Right cardiac atrium (tissue), 5 donors: ENCODE measurements around the gene RAP2A. TPM values are rescaled to one million over a fixed set of nuclear protein-coding genes. Genes with fewer than 3 reads are reported as not detected.

ENCODE experiments used
- ATAC-seq, 2 donors: fragments of 200-7000 bp; cut with Tn5 transposase; one replicate each; pipeline versions ENCODE4 v1.8.0 to v1.9.1; 2020; ENCODE audit warnings: moderate library complexity in 2 of 2, mild to moderate bottlenecking in 1 of 2
- DNase-seq, 3 donors: peaks; one replicate each; pipeline ENCODE4 v3.0.0-alpha.2; 2020
- H3K27ac ChIP-seq: one replicate; pipeline ENCODE4 v1.5.1; 2013; ENCODE audit warnings: mild to moderate bottlenecking, low read length, control low read depth, moderate library complexity
- H3K27me3 ChIP-seq: one replicate; pipeline ENCODE4 v1.6.1; 2013; ENCODE audit not compliant: control insufficient read depth, insufficient read depth
- H3K4me1 ChIP-seq: one replicate; pipeline ENCODE4 v1.6.1; 2013; ENCODE audit warnings: low read length; ENCODE audit not compliant: control insufficient read depth, insufficient read depth
- H3K4me3 ChIP-seq: one replicate; pipeline ENCODE4 v1.5.1; 2013; ENCODE audit warnings: low read length, control low read depth
- H3K9me3 ChIP-seq: one replicate; pipeline ENCODE4 v1.6.1; 2013; ENCODE audit warnings: low read length; ENCODE audit not compliant: control insufficient read depth
- WGBS: extraction: QIAGEN DNeasy Blood & Tissue Kit; methylation state at CpG from one replicate; pipeline ENCODE4 v1.1.7; 2013; 5-methylcytosine and 5-hydroxymethylcytosine counted together
- intact Hi-C, 4 donors: fragments of 100-400 bp; cut with DNase I; formaldehyde crosslinking; loops; one replicate each; pipeline versions ENCODE4 v1.11.0 to v1.14.0; 2022 to 2023
- polyA plus RNA-seq: library from polyadenylated mRNA; stranded (reverse); fragments of 200-250 nt; gene quantifications from one replicate; pipeline ENCODE4 v1.2.3, GENCODE V29; 2013
- total RNA-seq, 4 donors: library from RNA; stranded (reverse); fragmentation: NEBNext Ultra II Directional; extraction: Animal tissue kit (Norgen Biotek cat#: 25700); gene quantifications; one replicate each; pipeline ENCODE4 v1.2.1, GENCODE V29; 2021
- donor health status: healthy with polysubstance abuse.
- donor health status: DM: no; HTN: yes; CAD: no.
- donor health status: DM: no; HTN: no; CAD: no.
- donor health status: DM: no; HTN: yes; CAD: no; lungs with severe emphysema.
- donor health status: DM: yes; HTN: yes; CAD: no.

RAP2A gene
- total and polyA plus RNA-seq, 5 donors, result 6.4 to 19.6 (median 16.1) TPM

DNA sequence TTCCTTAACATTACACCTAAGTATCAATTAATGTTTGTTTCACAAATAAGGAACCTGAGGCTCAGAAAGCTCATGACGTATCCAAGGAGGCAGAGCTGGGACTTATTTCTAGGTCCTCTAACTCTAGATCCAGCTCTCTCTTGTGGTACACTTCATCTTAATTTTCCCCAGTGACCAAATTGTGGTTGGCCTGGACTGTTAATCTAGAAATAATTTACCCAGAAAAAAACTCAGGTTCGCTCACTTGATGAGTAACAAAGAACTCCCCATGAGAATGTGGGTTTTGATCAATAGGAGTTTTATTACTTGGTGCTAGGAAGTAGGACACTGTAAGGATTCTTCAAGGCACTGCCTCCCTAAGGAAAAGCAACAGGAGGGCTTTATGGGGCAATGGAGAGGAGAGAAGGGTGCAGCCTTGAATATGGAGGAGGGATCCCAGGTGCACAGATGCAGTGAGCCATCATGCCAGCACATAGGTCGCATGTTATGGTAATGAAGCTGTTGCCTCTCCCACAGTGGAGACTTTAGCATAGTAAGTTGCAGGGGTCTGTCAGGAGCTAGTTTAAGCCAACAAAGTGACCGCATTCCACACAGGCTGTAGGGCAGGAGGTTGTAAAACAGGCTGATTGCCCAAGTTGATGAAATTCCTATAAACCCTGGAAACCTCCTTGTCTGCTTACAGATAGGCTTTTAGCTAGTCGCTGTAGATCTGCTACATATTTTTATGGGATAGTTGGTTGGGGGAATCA is 14.7 kb downstream of the RAP2A start:
- Histone ChIP-seq H3K27me3 (no peaks in the 10 kb centered on the region), H3K9me3 (no peaks in the 10 kb centered on the region), H3K4me3 (no peak overlapping the region), H3K27ac (no peak overlapping the region), H3K4me1 (no peaks in the 10 kb centered on the region)
- 87% methylated on average over 5 of the region's 5 CpGs for WGBS
- intact Hi-C loops, result no loop called here
- no peak for DNase-seq
- ATAC-seq, result no peak

DNA sequence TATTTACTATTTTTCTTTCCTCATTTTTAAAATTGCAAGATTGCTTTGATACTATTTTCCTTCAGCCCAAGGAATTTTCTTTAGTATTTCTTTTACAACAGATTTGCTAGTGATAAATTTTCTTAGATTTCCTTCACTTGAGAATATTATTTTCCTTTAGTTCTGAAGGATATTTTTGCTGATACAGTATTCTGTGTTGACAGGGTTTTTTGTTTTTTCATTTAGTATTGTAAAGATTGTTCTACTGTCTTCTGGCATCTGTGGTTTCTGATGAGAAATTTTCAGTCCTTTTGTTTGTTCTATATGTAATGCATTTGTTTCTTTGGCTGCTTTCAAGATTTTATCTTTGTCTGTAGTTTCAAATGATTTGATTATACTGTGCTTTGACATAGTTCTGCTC is 20.7 kb downstream of the RAP2A start:
- intact Hi-C loops, result no loop called here
- no peak for ATAC-seq
- Histone ChIP-seq H3K4me1 (peaks cover 3% of the 10 kb centered on the region), H3K27me3 (no peaks in the 10 kb centered on the region), H3K4me3 (no peak overlapping the region), H3K27ac (no peak overlapping the region), H3K9me3 (no peaks in the 10 kb centered on the region)
- no peak for DNase-seq

DNA sequence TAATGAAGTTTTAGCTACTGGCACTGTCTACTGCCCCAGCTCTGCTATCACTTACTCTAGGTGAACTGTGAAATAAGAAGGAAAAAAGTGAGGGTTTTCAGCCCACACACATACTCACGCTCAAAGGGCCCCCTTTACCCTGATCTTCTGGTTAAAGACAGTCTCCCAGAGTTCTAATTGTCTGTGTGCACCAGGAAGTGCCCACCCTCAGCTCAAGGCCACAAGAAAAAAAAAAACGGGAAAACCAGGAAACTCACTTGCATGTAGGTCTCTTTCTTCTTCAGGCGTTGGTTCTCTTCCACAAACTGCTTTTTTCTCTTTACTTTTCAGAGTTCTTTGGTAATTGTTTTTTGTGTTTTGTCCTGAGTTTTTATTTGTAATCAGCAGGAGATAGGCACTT is 22.1 kb downstream of the RAP2A start:
- 68% methylated on average over 3 of the region's 3 CpGs for WGBS
- no peak for ATAC-seq

DNA sequence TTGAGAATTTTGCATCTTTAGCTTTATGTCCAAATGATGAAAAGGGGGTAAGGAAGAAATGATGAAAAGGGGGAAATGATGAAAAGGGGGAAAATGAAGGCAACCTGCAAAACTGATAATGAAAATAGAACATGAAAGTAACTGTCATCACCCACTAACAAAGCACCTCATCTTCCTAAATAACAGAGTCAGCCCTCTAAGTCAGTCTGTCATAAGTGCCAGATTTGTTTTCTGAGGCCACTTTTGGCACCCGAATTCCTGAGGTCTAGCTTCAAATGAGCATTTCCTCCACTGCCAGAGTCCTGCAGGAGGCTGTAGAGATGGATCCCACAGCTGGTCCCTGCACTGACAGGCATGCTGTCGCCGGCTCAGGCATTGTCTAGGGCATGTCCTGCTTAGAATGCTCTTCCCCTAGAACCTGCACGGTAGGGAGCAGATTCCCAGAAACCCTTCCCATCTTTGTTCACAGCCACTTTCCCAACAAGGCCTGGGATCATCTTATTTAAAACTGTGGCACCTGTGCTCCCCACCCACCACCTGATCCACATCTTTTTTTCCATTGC is 25.3 kb downstream of the RAP2A start:
- DNase-seq, result no peak
- Histone ChIP-seq H3K9me3 (no peaks in the 10 kb centered on the region), H3K4me1 (peaks cover 10% of the 10 kb centered on the region), H3K27me3 (no peaks in the 10 kb centered on the region), H3K4me3 (no peak overlapping the region), H3K27ac (no peak overlapping the region)
- 50% methylated on average over 4 of the region's 4 CpGs for WGBS
- intact Hi-C loops, result no loop called here
- no peak for ATAC-seq

More for the DNA sequence above, 22.1 kb downstream of the RAP2A start:
- Histone ChIP-seq H3K4me3 (no peak overlapping the region), H3K27ac (no peak overlapping the region), H3K27me3 (no peaks in the 10 kb centered on the region), H3K4me1 (peaks cover 10% of the 10 kb centered on the region), H3K9me3 (no peaks in the 10 kb centered on the region)
- no peak for DNase-seq
- intact Hi-C loops, result no loop called here

DNA sequence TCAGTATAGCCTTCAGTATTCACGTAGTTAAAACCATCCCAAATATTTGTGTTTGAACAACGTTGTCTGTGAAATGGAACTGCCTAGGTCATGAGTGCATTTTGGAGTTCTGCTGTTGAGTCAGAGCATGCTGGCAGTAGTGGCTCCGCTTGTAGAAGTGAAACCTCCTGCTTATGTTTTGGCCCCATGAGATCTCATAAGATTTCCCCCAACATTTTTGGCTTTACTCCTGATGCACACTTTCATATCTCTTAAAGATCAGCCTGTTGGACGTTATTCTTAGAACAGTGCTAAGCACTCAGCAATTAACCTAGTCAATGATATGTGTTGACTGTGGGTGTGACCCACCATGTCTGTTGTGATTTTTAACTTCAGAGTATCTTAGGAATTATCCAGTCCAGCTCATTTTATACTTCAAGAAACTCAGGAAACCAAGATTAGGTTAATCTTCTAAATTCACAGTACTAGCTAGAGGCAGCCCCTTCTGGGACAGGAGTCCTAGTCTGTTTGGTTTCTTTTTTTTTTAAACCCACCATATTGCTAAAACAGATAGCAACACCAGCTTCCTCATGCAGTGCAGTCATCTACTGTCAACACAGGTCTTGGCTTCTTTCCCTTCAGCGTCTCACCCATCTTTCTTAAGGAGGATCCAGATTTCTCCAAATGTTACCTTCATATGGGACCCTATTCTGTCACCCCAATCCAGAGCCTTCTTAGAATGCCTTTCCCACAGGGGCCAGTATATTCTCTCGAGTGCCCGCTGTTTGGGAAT is 26.2 kb downstream of the RAP2A start:
- ATAC-seq, result peak; percentile 59 to 67
- 44% methylated on average over 7 of the region's 7 CpGs for WGBS
- intact Hi-C loops, result no loop called here

DNA sequence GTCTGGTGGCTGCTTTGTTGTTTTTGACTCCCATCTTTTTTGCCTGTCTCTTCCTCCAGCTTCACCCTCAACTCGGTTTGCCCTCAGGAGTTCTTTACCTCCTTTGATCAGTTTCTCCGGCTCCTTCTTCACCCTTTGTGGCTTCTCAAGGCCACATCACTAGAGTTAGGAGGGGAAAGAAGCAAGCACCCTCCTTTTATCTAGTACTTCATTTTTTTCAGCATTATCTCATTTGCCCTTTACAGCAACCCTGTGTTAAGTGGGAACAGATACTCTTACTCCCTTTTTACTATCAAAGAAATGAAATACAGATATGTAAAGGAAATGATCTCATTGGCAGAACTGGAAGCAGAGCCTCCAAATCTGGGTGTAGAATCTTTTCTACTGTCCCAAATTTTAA is 26.9 kb downstream of the RAP2A start:
- no peak overlapping the region for H3K27ac ChIP-seq

More for the DNA sequence above, 26.2 kb downstream of the RAP2A start:
- H3K4me1 ChIP-seq, result peaks cover 10% of the 10 kb centered on the region
- DNase-seq, result peak in 1 of 3 donors; percentile 40
- no peaks in the 10 kb centered on the region for H3K9me3 ChIP-seq
- H3K27me3 ChIP-seq, result no peaks in the 10 kb centered on the region
- no peak overlapping the region for H3K27ac ChIP-seq
- no peak overlapping the region for H3K4me3 ChIP-seq

DNA sequence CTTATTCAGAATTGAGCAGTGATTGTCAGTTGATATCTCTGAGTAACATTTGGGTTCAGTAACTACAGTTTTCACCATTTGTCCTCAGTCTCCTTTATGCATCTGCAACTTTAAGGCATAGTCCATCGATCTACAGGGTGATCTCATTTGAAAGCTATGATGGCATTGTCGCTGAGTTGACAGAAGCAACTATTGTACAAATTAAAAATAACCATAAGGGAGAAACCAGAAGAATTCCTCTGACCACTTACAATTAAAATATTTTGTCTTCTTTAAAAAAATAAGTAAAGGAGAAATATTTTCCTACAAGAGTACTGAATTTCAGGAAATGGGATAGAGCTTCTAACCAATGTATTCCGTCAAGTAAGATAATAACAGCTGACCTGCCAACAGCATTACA is 30.6 kb downstream of the RAP2A start:
- H3K27ac ChIP-seq, result no peak overlapping the region
- H3K4me3 ChIP-seq, result no peak overlapping the region
- no peaks in the 10 kb centered on the region for H3K9me3 ChIP-seq
- 41% methylated on average over 3 of the region's 3 CpGs for WGBS
- no peak for ATAC-seq
- intact Hi-C loops, result no loop called here
- peaks cover 8% of the 10 kb centered on the region for H3K4me1 ChIP-seq
- H3K27me3 ChIP-seq, result no peaks in the 10 kb centered on the region
- DNase-seq, result no peak

More for the DNA sequence above, 26.9 kb downstream of the RAP2A start:
- Histone ChIP-seq H3K4me3 (no peak overlapping the region), H3K27me3 (no peaks in the 10 kb centered on the region), H3K4me1 (peaks cover 10% of the 10 kb centered on the region), H3K9me3 (no peaks in the 10 kb centered on the region)
- ATAC-seq (no peak), DNase-seq (no peak)
- 69% methylated on average over 2 of the region's 2 CpGs for WGBS
- intact Hi-C loops, result no loop called here

DNA sequence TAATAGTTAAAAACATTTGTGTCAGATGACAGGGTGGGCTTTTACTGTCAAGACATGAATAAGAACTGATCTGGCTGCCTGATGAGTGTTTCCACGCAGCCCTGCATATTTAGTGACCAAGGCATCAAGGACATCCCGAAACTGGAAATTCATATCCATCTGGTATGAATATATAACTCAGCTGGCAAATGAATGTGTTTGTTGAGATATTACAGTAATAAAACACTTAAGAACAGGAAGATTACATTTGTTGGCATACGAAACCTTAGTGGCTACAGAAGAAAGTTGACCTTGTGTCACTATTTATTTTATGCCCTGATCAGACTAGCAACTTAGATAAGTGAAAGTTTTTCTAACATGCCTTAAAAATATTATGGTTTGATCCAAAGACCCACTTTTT is 32.8 kb downstream of the RAP2A start:
- no peak overlapping the region for H3K4me3 ChIP-seq
- peaks cover 2% of the 10 kb centered on the region for H3K4me1 ChIP-seq
- intact Hi-C loops, result no loop called here
- no peaks in the 10 kb centered on the region for H3K9me3 ChIP-seq
- DNase-seq (no peak), ATAC-seq (no peak)
- no peaks in the 10 kb centered on the region for H3K27me3 ChIP-seq
- no peak overlapping the region for H3K27ac ChIP-seq
- 61% methylated on average over 3 of the region's 3 CpGs for WGBS

DNA sequence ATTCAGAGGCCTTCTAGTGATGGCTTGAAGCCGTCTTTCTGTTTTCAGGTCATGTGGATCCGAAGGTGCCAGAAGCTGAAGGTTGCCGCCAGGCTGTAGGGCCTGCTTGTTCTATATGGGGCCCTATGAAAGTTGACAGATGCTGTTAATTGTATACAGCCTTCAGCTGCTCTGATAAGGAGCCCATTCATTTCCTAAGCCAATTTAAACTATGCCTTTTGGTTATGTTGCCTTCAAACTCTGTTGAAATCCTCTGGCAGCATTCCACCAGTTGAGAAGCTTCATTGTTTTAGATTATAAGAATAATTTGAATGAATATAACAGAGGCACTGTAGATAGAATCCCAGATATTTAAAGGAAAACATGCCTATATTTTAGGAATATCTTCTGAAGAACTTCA is 34.4 kb downstream of the RAP2A start:
- H3K27me3 ChIP-seq, result no peaks in the 10 kb centered on the region
- DNase-seq (peak in 1 of 3 donors; percentile 10), ATAC-seq (peak in 1 of 2 donors; percentile 54)
- H3K4me1 ChIP-seq, result peaks cover 2% of the 10 kb centered on the region
- 71% methylated on average over 3 of the region's 3 CpGs for WGBS
- H3K27ac ChIP-seq, result no peak overlapping the region
- intact Hi-C loops, result no loop called here
- H3K9me3 ChIP-seq, result no peaks in the 10 kb centered on the region
- H3K4me3 ChIP-seq, result no peak overlapping the region

DNA sequence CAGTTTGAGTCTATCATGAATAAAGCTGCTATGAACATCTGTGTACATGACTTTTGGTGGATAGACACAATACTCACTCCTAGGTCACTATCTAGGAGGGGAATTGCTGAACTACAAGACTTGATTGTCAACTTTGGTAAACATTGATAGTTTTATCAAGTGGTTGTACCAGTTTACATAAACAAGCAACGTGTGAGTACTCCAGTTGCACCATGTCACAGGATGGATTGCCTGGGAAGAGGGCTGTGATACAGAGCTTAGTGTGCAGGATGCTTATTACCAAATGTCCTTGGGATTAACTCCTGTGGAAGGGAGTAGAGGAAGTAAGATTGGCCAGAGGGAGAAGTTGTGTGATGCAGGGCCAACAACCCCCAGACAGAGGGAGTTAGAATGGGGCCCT is 37.7 kb downstream of the RAP2A start:
- Histone ChIP-seq H3K27me3 (no peaks in the 10 kb centered on the region), H3K9me3 (no peaks in the 10 kb centered on the region), H3K4me3 (no peak overlapping the region), H3K27ac (no peak overlapping the region), H3K4me1 (peaks cover 2% of the 10 kb centered on the region)
- DNase-seq (no peak), ATAC-seq (no peak)
- intact Hi-C loops, result no loop called here
- WGBS, result 39% methylated on average over 1 of the region's 1 CpG

DNA sequence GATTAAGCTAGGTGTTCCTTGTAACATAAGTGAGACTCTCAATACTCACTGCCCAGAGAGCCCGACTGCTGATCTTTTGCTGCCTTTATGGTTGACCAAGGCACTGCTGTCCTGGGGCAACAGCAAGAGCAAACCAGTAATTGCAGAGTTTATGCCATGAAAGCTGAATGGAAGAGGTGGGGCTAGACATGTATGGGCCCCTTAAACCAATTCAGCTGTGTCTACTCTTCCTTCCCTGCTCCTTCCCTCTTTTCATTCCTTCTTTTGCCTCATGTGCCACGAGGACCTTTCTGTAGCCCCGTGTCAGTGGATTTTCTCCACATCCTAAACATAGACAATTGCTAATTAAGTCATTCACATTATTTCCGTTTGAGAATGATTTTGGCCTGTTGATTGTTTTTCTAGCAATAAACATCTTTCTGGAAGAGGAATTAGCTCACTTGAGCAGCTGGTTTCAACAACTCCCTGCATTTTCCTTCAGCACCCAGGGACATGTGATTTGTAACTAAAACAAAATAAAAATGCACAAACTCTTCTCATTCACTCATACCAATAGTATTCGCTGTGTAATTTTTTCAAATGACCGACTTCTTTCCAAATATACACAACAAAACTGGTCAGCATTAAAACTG is 40.5 kb downstream of the RAP2A start:
- intact Hi-C loops, result no loop called here

More for the DNA sequence above, 40.5 kb downstream of the RAP2A start:
- Histone ChIP-seq H3K4me1 (no peaks in the 10 kb centered on the region), H3K4me3 (no peak overlapping the region), H3K27me3 (no peaks in the 10 kb centered on the region), H3K27ac (no peak overlapping the region), H3K9me3 (no peaks in the 10 kb centered on the region)
- WGBS, result 46% methylated on average over 6 of the region's 6 CpGs
- ATAC-seq (peak in 1 of 2 donors; percentile 46), DNase-seq (no peak)
